ENCODE data around the gene ACR.

The ACR gene

GRCh38 chr22:50703726-50704509 is 34.1 kb upstream of the ACR start:
- H2AK5ac ChIP-seq (ENCODE audit: low read length, severe bottlenecking), result no peak overlapping the region
- no peak overlapping the region for H3K27ac ChIP-seq (ENCODE audit: low read length, poor library complexity, severe bottlenecking)
- H3K14ac ChIP-seq (ENCODE audit: low read length in 2 of 2), result peak overlapping the region in 1 of 2 experiments; percentile 19
- H3K36me3 ChIP-seq (ENCODE audit: control insufficient read depth in 1 of 2, insufficient read depth in 2 of 2, low read depth in 1 of 2, low read length in 2 of 2), result peaks cover 0 to 26% of the 10 kb centered on the region in 2 experiments
- 93% methylated on average over 35 of the region's 36 CpGs for WGBS
- DNase-seq, result no peak
- no peaks in the 10 kb centered on the region for H3K27me3 ChIP-seq (ENCODE audit: control insufficient read depth in 1 of 2, insufficient read depth in 1 of 2, low read length in 2 of 2)
- H3K9me3 ChIP-seq (ENCODE audit: control insufficient read depth, low read length), result no peaks in the 10 kb centered on the region
- no peak overlapping the region for H4K8ac ChIP-seq (ENCODE audit: low read length)
- no peak overlapping the region for H3K4me2 ChIP-seq (ENCODE audit: low read length, poor library complexity, severe bottlenecking)
- H3K4ac ChIP-seq (ENCODE audit: low read depth in 1 of 2, low read length in 2 of 2), result no peak overlapping the region
- H2BK120ac ChIP-seq (ENCODE audit: low read depth, low read length), result no peak overlapping the region
- H3K9ac ChIP-seq (ENCODE audit: low read length), result no peak overlapping the region
- H2BK5ac ChIP-seq (ENCODE audit: low read depth, low read length, poor library complexity, severe bottlenecking), result no peak overlapping the region
- no peak overlapping the region for H2AFZ ChIP-seq (ENCODE audit: low read depth, low read length)
- H3K4me1 ChIP-seq (ENCODE audit: control insufficient read depth, insufficient read depth, low read depth, low read length), result peaks cover 18% of the 10 kb centered on the region
- H2BK15ac ChIP-seq (ENCODE audit: low read depth, poor library complexity, severe bottlenecking), result no peak overlapping the region
- H4K91ac ChIP-seq (ENCODE audit: low read length), result no peak overlapping the region
- no peak overlapping the region for H3K23ac ChIP-seq (ENCODE audit: low read length in 2 of 2)
- no peak overlapping the region for H3K18ac ChIP-seq (ENCODE audit: low read depth in 1 of 2, low read length in 2 of 2)
- H2BK12ac ChIP-seq (ENCODE audit: low read length in 2 of 2), result no peak overlapping the region
- H3K4me3 ChIP-seq (ENCODE audit: insufficient read depth in 1 of 2, low read depth in 1 of 2, low read length in 2 of 2), result no peak overlapping the region
- no peaks in the 10 kb centered on the region for H3K79me1 ChIP-seq (replicated peaks; ENCODE audit: low read length, poor library complexity, severe bottlenecking)

DNA sequence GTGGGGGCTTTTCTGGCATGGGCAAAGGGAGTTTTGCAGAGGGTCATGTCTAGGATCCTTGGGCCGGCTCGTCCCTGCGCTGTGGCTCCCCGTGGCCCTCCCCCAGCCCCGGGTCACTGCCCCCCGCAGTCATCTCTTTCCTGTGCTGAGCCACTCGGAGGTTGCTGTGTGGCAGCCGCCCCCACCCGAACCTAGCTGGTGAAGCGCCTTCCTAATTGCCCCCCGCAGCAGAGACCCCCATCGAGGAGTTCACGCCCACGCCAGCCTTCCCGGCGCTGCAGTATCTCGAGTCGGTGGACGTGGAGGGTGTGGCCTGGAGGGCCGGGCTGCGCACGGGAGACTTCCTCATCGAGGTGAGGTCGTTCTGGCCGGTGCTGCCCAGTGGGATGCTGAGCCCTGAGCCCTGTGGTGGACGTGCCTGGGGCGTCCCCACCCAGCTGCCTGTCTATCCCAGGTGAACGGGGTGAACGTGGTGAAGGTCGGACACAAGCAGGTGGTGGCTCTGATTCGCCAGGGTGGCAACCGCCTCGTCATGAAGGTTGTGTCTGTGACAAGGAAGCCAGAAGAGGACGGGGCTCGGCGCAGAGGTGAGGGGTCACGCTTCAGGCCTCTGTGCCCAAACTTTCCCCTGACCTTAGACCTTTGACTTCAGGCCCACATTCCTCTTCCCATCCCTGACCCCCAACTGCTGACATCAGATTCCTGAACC is 33.3 kb upstream of the ACR start:
- no peak overlapping the region for H3K4me3 ChIP-seq (ENCODE audit: insufficient read depth in 1 of 2, low read depth in 1 of 2, low read length in 2 of 2)
- no peak overlapping the region for H2BK5ac ChIP-seq (ENCODE audit: low read depth, low read length, poor library complexity, severe bottlenecking)
- H3K4ac ChIP-seq (ENCODE audit: low read depth in 1 of 2, low read length in 2 of 2), result no peak overlapping the region
- H3K4me2 ChIP-seq (ENCODE audit: low read length, poor library complexity, severe bottlenecking), result peak overlapping the region; percentile 48
- H3K23ac ChIP-seq (ENCODE audit: low read length in 2 of 2), result no peak overlapping the region
- H3K27me3 ChIP-seq (ENCODE audit: control insufficient read depth in 1 of 2, insufficient read depth in 1 of 2, low read length in 2 of 2), result no peaks in the 10 kb centered on the region
- H2BK12ac ChIP-seq (ENCODE audit: low read length in 2 of 2), result no peak overlapping the region
- no peak overlapping the region for H3K14ac ChIP-seq (ENCODE audit: low read length in 2 of 2)
- H3K18ac ChIP-seq (ENCODE audit: low read depth in 1 of 2, low read length in 2 of 2), result peak overlapping the region in 1 of 2 experiments; percentile 55
- no peak for DNase-seq
- H2BK120ac ChIP-seq (ENCODE audit: low read depth, low read length), result no peak overlapping the region
- H2AFZ ChIP-seq (ENCODE audit: low read depth, low read length), result no peak overlapping the region
- H3K27ac ChIP-seq (ENCODE audit: low read length, poor library complexity, severe bottlenecking), result no peak overlapping the region
- no peak overlapping the region for H2AK5ac ChIP-seq (ENCODE audit: low read length, severe bottlenecking)
- H3K9ac ChIP-seq (ENCODE audit: low read length), result no peak overlapping the region
- H3K9me3 ChIP-seq (ENCODE audit: control insufficient read depth, low read length), result no peaks in the 10 kb centered on the region
- H3K79me1 ChIP-seq (replicated peaks; ENCODE audit: low read length, poor library complexity, severe bottlenecking), result no peaks in the 10 kb centered on the region
- peak overlapping the region; percentile 21 for H2BK15ac ChIP-seq (ENCODE audit: low read depth, poor library complexity, severe bottlenecking)
- H4K8ac ChIP-seq (ENCODE audit: low read length), result peak overlapping the region; percentile 33
- peaks cover 18% of the 10 kb centered on the region for H3K4me1 ChIP-seq (ENCODE audit: control insufficient read depth, insufficient read depth, low read depth, low read length)
- H4K91ac ChIP-seq (ENCODE audit: low read length), result no peak overlapping the region
- peaks cover 0 to 26% of the 10 kb centered on the region in 2 experiments for H3K36me3 ChIP-seq (ENCODE audit: control insufficient read depth in 1 of 2, insufficient read depth in 2 of 2, low read depth in 1 of 2, low read length in 2 of 2)
- 91% methylated on average over 35 of the region's 37 CpGs for WGBS

GRCh38 chr22:50705219-50705691 is 32.7 kb upstream of the ACR start:
- no peak overlapping the region for H3K4me3 ChIP-seq (ENCODE audit: insufficient read depth in 1 of 2, low read depth in 1 of 2, low read length in 2 of 2)
- peaks cover 0 to 26% of the 10 kb centered on the region in 2 experiments for H3K36me3 ChIP-seq (ENCODE audit: control insufficient read depth in 1 of 2, insufficient read depth in 2 of 2, low read depth in 1 of 2, low read length in 2 of 2)
- H2BK12ac ChIP-seq (ENCODE audit: low read length in 2 of 2), result no peak overlapping the region
- H3K14ac ChIP-seq (ENCODE audit: low read length in 2 of 2), result no peak overlapping the region
- peak overlapping the region; percentile 21 for H2BK15ac ChIP-seq (ENCODE audit: low read depth, poor library complexity, severe bottlenecking)
- H3K23ac ChIP-seq (ENCODE audit: low read length in 2 of 2), result no peak overlapping the region
- no peak overlapping the region for H3K27ac ChIP-seq (ENCODE audit: low read length, poor library complexity, severe bottlenecking)
- no peaks in the 10 kb centered on the region for H3K79me1 ChIP-seq (replicated peaks; ENCODE audit: low read length, poor library complexity, severe bottlenecking)
- no peaks in the 10 kb centered on the region for H3K27me3 ChIP-seq (ENCODE audit: control insufficient read depth in 1 of 2, insufficient read depth in 1 of 2, low read length in 2 of 2)
- H4K8ac ChIP-seq (ENCODE audit: low read length), result peak overlapping the region; percentile 33
- H3K9ac ChIP-seq (ENCODE audit: low read length), result no peak overlapping the region
- H3K18ac ChIP-seq (ENCODE audit: low read depth in 1 of 2, low read length in 2 of 2), result peak overlapping the region; percentile 37 to 55
- WGBS, result 39% methylated on average over 15 of the region's 23 CpGs
- H3K4me2 ChIP-seq (ENCODE audit: low read length, poor library complexity, severe bottlenecking), result peak overlapping the region; percentile 48
- no peaks in the 10 kb centered on the region for H3K9me3 ChIP-seq (ENCODE audit: control insufficient read depth, low read length)
- H2AK5ac ChIP-seq (ENCODE audit: low read length, severe bottlenecking), result no peak overlapping the region
- no peak overlapping the region for H3K4ac ChIP-seq (ENCODE audit: low read depth in 1 of 2, low read length in 2 of 2)
- peaks cover 16% of the 10 kb centered on the region for H3K4me1 ChIP-seq (ENCODE audit: control insufficient read depth, insufficient read depth, low read depth, low read length)
- no peak overlapping the region for H2BK120ac ChIP-seq (ENCODE audit: low read depth, low read length)
- DNase-seq, result peak; percentile 85
- peak overlapping the region; percentile 6 for H2AFZ ChIP-seq (ENCODE audit: low read depth, low read length)
- H4K91ac ChIP-seq (ENCODE audit: low read length), result peak overlapping the region; percentile 16
- no peak overlapping the region for H2BK5ac ChIP-seq (ENCODE audit: low read depth, low read length, poor library complexity, severe bottlenecking)

DNA sequence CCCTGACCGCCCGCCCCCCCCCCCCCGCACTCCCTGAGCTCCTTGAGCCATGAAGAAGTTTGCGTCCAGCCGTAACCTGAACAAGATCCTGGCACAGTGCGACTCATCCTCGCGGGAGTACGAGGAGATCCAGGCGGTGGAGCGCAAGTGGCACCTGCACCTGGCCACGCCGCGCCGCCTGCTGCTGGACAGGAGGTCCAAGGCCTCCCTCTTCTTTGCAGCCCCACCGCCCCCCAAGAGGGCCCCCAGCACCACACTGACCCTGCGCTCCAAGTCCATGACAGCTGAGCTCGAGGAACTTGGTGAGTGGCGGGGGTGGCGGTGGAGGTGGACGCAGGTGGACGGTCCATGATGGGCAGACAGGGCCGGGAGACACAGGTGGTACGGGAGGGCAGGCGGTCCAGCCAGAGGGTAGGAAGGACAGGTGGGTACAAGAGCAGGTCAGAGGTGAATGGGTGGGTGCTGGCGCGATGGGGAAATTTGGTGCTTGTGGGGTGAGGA is 32.1 kb upstream of the ACR start:
- Histone ChIP-seq H2BK15ac (ENCODE audit: low read depth, poor library complexity, severe bottlenecking) (no peak overlapping the region), H3K4me1 (ENCODE audit: control insufficient read depth, insufficient read depth, low read depth, low read length) (peaks cover 18% of the 10 kb centered on the region)

More for the DNA sequence above, 32.1 kb upstream of the ACR start:
- H3K9me3 ChIP-seq (ENCODE audit: control insufficient read depth, low read length), result no peaks in the 10 kb centered on the region
- no peak overlapping the region for H3K27ac ChIP-seq (ENCODE audit: low read length, poor library complexity, severe bottlenecking)
- H3K18ac ChIP-seq (ENCODE audit: low read depth in 1 of 2, low read length in 2 of 2), result no peak overlapping the region
- H3K4me2 ChIP-seq (ENCODE audit: low read length, poor library complexity, severe bottlenecking), result no peak overlapping the region
- no peak overlapping the region for H3K14ac ChIP-seq (ENCODE audit: low read length in 2 of 2)
- H2BK120ac ChIP-seq (ENCODE audit: low read depth, low read length), result no peak overlapping the region
- no peak overlapping the region for H4K91ac ChIP-seq (ENCODE audit: low read length)
- no peak overlapping the region for H2BK5ac ChIP-seq (ENCODE audit: low read depth, low read length, poor library complexity, severe bottlenecking)
- H2BK12ac ChIP-seq (ENCODE audit: low read length in 2 of 2), result no peak overlapping the region
- H3K79me1 ChIP-seq (replicated peaks; ENCODE audit: low read length, poor library complexity, severe bottlenecking), result no peaks in the 10 kb centered on the region
- DNase-seq, result no peak
- no peak overlapping the region for H3K23ac ChIP-seq (ENCODE audit: low read length in 2 of 2)
- no peaks in the 10 kb centered on the region for H3K27me3 ChIP-seq (ENCODE audit: control insufficient read depth in 1 of 2, insufficient read depth in 1 of 2, low read length in 2 of 2)
- no peak overlapping the region for H2AK5ac ChIP-seq (ENCODE audit: low read length, severe bottlenecking)
- no peak overlapping the region for H3K9ac ChIP-seq (ENCODE audit: low read length)
- H3K36me3 ChIP-seq (ENCODE audit: control insufficient read depth in 1 of 2, insufficient read depth in 2 of 2, low read depth in 1 of 2, low read length in 2 of 2), result peaks cover 0 to 23% of the 10 kb centered on the region in 2 experiments
- H3K4ac ChIP-seq (ENCODE audit: low read depth in 1 of 2, low read length in 2 of 2), result no peak overlapping the region
- H4K8ac ChIP-seq (ENCODE audit: low read length), result no peak overlapping the region
- no peak overlapping the region for H2AFZ ChIP-seq (ENCODE audit: low read depth, low read length)
- 99% methylated on average over 24 of the region's 27 CpGs for WGBS
- no peak overlapping the region for H3K4me3 ChIP-seq (ENCODE audit: insufficient read depth in 1 of 2, low read depth in 1 of 2, low read length in 2 of 2)

Measured in mesenchymal stem cell (in vitro differentiated cells and primary cell).